Parathyroid adenoma (tissue), 2 donors: ENCODE results near the gene PAK6.

Experiments used
- H2AFZ ChIP-seq: fragments of 300-600 bp; sonication (generic); one replicate; pipeline ENCODE4 v1.7.0; 2017; ENCODE audit warnings: antibody characterized with exemption, mild to moderate bottlenecking
- H3K27ac ChIP-seq: fragments of 300-600 bp; sonication (generic); one replicate; pipeline ENCODE4 v1.7.0; 2017
- H3K27me3 ChIP-seq: fragments of 300-600 bp; sonication (generic); one replicate; pipeline ENCODE4 v1.7.0; 2017; ENCODE audit warnings: low read length; ENCODE audit not compliant: control insufficient read depth, insufficient read depth
- H3K36me3 ChIP-seq: fragments of 300-600 bp; sonication (generic); one replicate; pipeline ENCODE4 v1.7.0; 2017; ENCODE audit warnings: low read length; ENCODE audit not compliant: control insufficient read depth, insufficient read depth
- H3K4me1 ChIP-seq: fragments of 300-600 bp; sonication (generic); one replicate; pipeline ENCODE4 v1.7.0; 2017; ENCODE audit warnings: control low read depth
- H3K4me2 ChIP-seq: fragments of 300-600 bp; sonication (generic); one replicate; pipeline ENCODE4 v1.7.0; 2017; ENCODE audit warnings: low read length
- H3K4me3 ChIP-seq: fragments of 300-600 bp; sonication (generic); one replicate; pipeline ENCODE4 v1.7.0; 2017; ENCODE audit warnings: low read depth, low read length
- H3K79me2 ChIP-seq: fragments of 300-600 bp; sonication (generic); one replicate; pipeline ENCODE4 v1.7.0; 2017; ENCODE audit warnings: control low read depth
- H3K9ac ChIP-seq: fragments of 300-600 bp; sonication (generic); one replicate; pipeline ENCODE4 v1.7.0; 2017; ENCODE audit warnings: mild to moderate bottlenecking
- H3K9me3 ChIP-seq: fragments of 300-600 bp; sonication (generic); one replicate; pipeline ENCODE4 v1.7.0; 2017; ENCODE audit warnings: low read length; ENCODE audit not compliant: control insufficient read depth
- CTCF ChIP-seq: fragments of 300-600 bp; sonication (generic); IDR thresholded peaks from one replicate; pipeline ENCODE4 v1.7.0; 2017; ENCODE audit warnings: antibody characterized with exemption, mild to moderate bottlenecking
- donor health status: primary hyperparathyroidism.

Gene PAK6

GRCh38 chr15:40250304-40250656 lies 11.4 kb downstream of the PAK6 start:
- H3K27me3 ChIP-seq: no peaks in the 10 kb centered on the region
- H3K4me1 ChIP-seq: no peaks in the 10 kb centered on the region
- no peaks in the 10 kb centered on the region for H3K79me2 ChIP-seq
- no peak overlapping the region for H3K27ac ChIP-seq
- H3K36me3 ChIP-seq: no peaks in the 10 kb centered on the region
- no peak overlapping the region for H3K4me2 ChIP-seq
- no peaks in the 10 kb centered on the region for H3K9me3 ChIP-seq
- TF ChIP-seq CTCF: no peak
- no peak overlapping the region for H3K9ac ChIP-seq
- H3K4me3 ChIP-seq: no peak overlapping the region
- no peak overlapping the region for H2AFZ ChIP-seq

- no peak overlapping the region for H3K9ac ChIP-seq
- H2AFZ ChIP-seq: no peak overlapping the region
- H3K4me2 ChIP-seq: no peak overlapping the region
- H3K4me1 ChIP-seq: no peaks in the 10 kb centered on the region
- no peaks in the 10 kb centered on the region for H3K9me3 ChIP-seq
- no peaks in the 10 kb centered on the region for H3K79me2 ChIP-seq
- H3K27me3 ChIP-seq: no peaks in the 10 kb centered on the region
- no peak overlapping the region for H3K27ac ChIP-seq
- TF ChIP-seq CTCF: no peak
- H3K36me3 ChIP-seq: no peaks in the 10 kb centered on the region
- H3K4me3 ChIP-seq: no peak overlapping the region
Observed at GRCh38 chr15:40250771-40251483, 12.1 kb downstream of the PAK6 start.

- no peak overlapping the region for H3K9ac ChIP-seq
- no peaks in the 10 kb centered on the region for H3K27me3 ChIP-seq
- no peak overlapping the region for H3K27ac ChIP-seq
- H3K4me1 ChIP-seq: no peaks in the 10 kb centered on the region
- no peaks in the 10 kb centered on the region for H3K79me2 ChIP-seq
- no peak overlapping the region for H3K4me3 ChIP-seq
- no peaks in the 10 kb centered on the region for H3K9me3 ChIP-seq
- no peaks in the 10 kb centered on the region for H3K36me3 ChIP-seq
- H3K4me2 ChIP-seq: no peak overlapping the region
- H2AFZ ChIP-seq: peak overlapping the region; percentile 90
- TF ChIP-seq CTCF: no peak
Observed at GRCh38 chr15:40251486-40252140, 12.8 kb downstream of the PAK6 start.

- no peak overlapping the region for H3K9ac ChIP-seq
- TF ChIP-seq CTCF: no peak
Observed at GRCh38 chr15:40252141-40252437, 13.2 kb downstream of the PAK6 start.

More at GRCh38 chr15:40252141-40252437, 13.2 kb downstream of the PAK6 start:
- no peak overlapping the region for H3K27ac ChIP-seq
- H3K4me3 ChIP-seq: no peak overlapping the region
- H3K9me3 ChIP-seq: no peaks in the 10 kb centered on the region
- no peaks in the 10 kb centered on the region for H3K27me3 ChIP-seq
- no peaks in the 10 kb centered on the region for H3K36me3 ChIP-seq
- H2AFZ ChIP-seq: peak overlapping the region; percentile 90
- H3K4me1 ChIP-seq: no peaks in the 10 kb centered on the region
- H3K4me2 ChIP-seq: peak overlapping the region; percentile 89
- no peaks in the 10 kb centered on the region for H3K79me2 ChIP-seq
